ENCODE data around the gene NSUN3.

The NSUN3 gene

DNA sequence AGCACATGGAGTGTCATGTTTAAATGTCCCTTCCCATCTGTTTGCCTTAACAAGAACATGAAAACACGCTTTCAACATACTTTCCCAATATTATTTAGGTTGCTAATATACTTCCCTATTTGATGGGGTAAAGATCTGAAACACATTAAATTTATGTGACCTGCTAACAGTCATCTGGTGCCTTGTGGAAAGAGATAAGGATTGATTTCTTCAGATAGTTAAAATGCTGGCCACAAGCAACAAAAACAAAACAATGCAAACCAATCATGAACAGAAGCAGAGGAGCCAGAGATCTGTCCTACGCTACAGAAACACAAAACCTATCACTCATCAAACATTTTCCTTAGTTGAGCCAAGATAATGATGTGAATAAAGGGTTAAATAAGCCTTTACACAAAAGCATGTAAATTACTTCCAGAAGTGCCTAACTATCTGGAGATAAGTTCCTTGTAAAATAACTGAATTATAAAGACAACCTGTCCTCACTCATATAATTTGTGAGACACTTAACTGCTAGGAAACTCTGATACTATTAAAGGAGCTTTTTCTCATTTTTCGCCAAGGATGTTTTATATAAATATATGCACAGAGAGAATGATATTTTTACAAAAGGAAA, 109.9 kb downstream of the NSUN3 start:
- no peak for DNase-seq (ENCODE audit: low read depth, low spot score)
- no peak overlapping the region for H3K4me3 ChIP-seq (ENCODE audit: low read length)

DNA sequence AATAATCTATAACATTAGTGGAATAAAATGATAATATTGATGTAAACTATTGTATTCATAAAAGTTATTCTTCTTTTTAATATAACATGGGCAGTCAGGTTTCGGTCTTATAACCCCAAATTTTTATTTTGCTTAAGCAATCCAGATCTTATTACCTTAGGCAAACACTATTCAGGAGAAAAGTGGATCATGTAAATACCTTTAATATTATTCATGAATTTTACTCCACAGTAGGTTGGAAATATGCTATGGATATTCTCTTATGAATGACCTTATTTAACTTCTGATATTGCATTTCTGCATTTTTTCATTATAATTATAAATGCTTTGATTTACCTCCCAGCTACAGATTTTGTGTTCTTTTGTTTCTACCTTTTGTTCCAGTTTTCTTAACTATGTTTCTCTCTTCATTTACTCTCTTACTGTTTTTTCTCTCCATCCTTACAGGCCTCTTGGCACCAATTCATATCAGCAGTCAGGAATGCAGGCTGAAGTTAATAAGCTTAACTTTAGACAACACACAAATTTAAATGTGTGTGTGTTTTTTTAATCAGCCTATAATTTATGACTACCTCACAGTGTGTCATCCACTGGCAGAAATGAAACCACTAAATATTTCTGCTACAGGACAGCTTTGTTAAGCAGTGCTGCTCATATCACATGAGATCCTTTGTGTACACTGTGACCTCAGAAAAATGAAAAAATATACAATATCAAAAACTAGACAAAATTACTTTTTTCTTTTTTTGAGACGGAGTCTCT, 111.0 kb downstream of the NSUN3 start:
- DNase-seq (ENCODE audit: low read depth, low spot score) = no peak
- H3K4me3 ChIP-seq (ENCODE audit: low read length) = no peak overlapping the region

DNA sequence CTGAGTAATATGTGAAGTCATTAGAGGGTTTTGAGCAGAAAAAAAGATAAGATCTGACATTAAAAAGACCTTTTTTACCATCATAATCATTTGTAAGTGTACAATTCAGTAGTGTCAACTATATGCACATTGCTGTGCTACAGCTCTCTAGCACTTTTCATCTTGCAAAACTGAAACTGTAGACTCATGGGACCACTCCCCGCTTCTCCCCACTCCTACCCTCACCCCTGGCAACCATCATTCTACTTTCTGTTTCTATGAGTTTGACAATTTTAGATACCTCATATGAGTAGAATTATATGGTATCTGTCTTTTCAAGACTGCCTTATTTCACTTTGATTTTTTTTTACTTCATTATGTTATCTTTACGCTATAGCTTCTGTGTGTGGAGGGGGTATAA, 112.8 kb downstream of the NSUN3 start:
- no peak for DNase-seq (ENCODE audit: low read depth, low spot score)
- no peak overlapping the region for H3K4me3 ChIP-seq (ENCODE audit: low read length)

DNA sequence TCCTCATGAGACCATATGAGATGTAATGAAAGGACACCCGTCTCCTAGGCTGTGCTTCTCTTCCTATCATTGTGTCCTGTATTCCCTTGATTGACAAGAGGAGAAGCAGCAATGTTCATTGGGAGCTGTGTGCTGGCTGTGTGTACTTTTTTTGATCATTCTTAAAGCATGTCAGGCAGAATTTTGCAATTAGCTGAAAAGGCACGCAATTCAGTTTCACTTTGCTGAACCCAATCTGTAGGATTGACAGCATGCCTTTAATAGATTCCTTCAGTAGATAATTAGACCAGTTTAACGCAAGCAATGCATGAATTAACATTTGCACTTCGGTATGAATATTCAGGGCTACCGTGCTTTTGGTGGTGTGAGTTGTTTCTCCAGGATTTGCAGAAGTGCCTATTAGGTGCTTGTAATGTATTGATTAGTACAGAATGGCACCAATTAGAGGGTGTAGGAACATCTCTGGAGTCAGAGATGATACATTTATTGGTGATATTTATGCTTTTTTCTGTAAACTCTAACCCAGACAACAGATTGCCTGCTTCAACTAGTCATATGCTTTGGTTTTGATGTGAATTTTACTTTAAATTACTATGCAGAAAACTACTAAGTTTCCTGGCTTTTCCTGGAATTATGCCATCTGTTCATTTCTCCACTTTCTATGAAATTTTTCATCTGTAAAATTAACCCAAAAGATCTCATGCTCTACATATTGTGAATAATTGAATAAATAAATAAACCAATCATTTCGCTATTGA, 114.3 kb downstream of the NSUN3 start:
- DNase-seq (ENCODE audit: low read depth, low spot score) = no peak

More for the DNA sequence above, 114.3 kb downstream of the NSUN3 start:
- no peak overlapping the region for H3K4me3 ChIP-seq (ENCODE audit: low read length)
